Choroid plexus epithelial cell (primary cell): Measurements from ENCODE around the gene NSRP1.

Experiments
- DNase-seq: peaks from one replicate; pipeline ENCODE4 v3.0.0-alpha.2; 2010; ENCODE audit warnings: low read depth
- H3K4me3 ChIP-seq: 2 replicates; pipeline ENCODE4 v1.5.1; 2011; ENCODE audit warnings: low read depth, mild to moderate bottlenecking, control low read depth, low read length, moderate library complexity
- TF ChIP-seq, protein P1 (sequence below): conservative IDR thresholded peaks from 2 replicates; pipeline ENCODE4 v1.5.1; 2011; ENCODE audit warnings: low read depth, mild to moderate bottlenecking, control low read depth, inconsistent platforms, low read length, moderate library complexity

The NSRP1 gene

GRCh38 chr17:30161601-30162000 lies 45.0 kb downstream of the NSRP1 start:
- no peak overlapping the region for H3K4me3 ChIP-seq
- TF ChIP-seq, protein P1, sequence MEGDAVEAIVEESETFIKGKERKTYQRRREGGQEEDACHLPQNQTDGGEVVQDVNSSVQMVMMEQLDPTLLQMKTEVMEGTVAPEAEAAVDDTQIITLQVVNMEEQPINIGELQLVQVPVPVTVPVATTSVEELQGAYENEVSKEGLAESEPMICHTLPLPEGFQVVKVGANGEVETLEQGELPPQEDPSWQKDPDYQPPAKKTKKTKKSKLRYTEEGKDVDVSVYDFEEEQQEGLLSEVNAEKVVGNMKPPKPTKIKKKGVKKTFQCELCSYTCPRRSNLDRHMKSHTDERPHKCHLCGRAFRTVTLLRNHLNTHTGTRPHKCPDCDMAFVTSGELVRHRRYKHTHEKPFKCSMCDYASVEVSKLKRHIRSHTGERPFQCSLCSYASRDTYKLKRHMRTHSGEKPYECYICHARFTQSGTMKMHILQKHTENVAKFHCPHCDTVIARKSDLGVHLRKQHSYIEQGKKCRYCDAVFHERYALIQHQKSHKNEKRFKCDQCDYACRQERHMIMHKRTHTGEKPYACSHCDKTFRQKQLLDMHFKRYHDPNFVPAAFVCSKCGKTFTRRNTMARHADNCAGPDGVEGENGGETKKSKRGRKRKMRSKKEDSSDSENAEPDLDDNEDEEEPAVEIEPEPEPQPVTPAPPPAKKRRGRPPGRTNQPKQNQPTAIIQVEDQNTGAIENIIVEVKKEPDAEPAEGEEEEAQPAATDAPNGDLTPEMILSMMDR, result no peak
- peak; percentile 6 for DNase-seq

GRCh38 chr17:30164531-30164930 lies 47.9 kb downstream of the NSRP1 start:
- TF ChIP-seq, protein P1, result no peak
- no peak overlapping the region for H3K4me3 ChIP-seq
- DNase-seq, result no peak

- TF ChIP-seq, protein P1, result no peak
- DNase-seq, result no peak
Measured at GRCh38 chr17:30165147-30165546, 48.5 kb downstream of the NSRP1 start.

GRCh38 chr17:30165960-30166359 lies 49.3 kb downstream of the NSRP1 start:
- TF ChIP-seq, protein P1, result no peak
- DNase-seq, result no peak
- H3K4me3 ChIP-seq, result no peak overlapping the region

More at GRCh38 chr17:30165147-30165546, 48.5 kb downstream of the NSRP1 start:
- no peak overlapping the region for H3K4me3 ChIP-seq

DNA sequence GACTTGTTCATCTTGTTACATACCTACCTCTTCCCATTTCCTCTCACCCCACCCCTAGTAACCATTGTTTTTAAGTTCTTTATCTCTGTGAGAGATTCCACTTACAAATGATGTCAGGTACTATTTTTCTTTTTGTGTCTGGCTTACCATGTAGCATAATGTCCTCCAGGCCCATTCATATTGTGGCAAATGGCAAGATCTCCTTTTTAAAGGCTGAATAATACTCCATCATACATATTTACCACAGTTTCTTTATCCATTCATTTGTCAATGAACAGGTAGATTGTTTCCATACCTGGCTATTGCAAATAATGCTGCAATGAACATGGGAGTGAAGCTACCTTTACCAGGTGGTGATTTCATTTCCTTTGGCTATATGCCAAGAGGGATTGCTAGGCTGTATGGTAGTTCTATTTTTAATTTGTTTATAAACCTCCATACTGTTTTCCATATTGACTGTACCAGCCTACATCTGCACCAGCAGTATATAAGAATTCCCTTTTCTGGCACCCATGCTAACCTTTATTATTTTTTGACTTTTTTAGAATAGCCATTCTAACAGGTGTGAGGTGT lies 53.9 kb downstream of the NSRP1 start:
- H3K4me3 ChIP-seq, result no peak overlapping the region
- DNase-seq, result no peak
- TF ChIP-seq, protein P1, result no peak

- TF ChIP-seq, protein P1, result no peak
- H3K4me3 ChIP-seq, result no peak overlapping the region
- no peak for DNase-seq
Measured at GRCh38 chr17:30172560-30172959, 55.9 kb downstream of the NSRP1 start.

GRCh38 chr17:30173649-30174048 lies 57.0 kb downstream of the NSRP1 start:
- no peak overlapping the region for H3K4me3 ChIP-seq
- TF ChIP-seq, protein P1, result no peak
- DNase-seq, result no peak
